ENCODE data around the gene SF1.

The SF1 gene

DNA sequence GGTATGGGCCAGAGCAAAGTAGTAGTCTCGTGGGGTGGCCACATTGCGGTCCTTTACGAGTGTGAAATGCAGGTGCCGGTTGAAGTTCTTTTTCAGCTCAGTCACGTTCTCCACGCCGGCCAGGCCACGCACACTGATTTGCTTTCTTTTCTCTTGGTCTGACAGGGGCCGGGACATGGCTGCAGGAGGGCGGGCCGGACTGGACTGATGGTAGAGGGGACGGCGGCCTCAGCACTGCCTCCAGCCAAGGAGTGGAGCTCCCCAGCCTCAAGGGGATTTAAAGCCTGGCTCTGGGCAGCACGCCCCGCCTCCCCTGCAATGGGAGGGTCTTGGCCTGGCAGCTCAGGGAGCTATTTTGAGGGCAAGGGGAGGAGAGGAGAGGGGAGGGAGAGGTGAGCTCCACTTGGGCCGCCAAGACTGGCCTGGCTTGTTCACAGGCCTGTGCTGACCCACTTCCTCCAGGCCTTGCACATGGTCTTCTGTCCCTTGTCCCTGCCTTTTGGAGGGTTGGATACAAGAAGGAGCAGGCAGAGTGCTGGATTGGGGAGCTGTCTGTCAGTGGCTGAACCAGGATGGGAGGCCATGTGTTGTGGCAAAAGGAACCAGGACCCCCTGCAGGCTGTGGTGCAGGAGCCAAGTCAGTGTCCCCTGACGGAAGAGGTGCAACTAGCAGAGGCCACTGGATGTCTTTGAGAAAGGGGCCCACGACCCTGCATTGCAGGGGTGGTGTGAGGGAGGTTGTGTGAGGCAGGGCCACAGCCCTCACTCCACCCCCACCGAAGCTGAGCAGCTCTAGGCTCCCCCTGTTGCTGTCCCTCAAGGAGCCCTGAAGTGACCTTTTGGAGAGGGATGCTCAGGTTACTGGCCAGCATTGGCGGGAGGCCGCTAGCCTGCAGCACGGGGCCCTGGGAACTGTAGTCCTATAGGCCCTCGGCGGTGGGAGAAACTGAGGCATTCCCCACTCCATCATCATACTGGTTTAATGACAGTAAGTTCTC, 18.3 kb downstream of the SF1 start, which contains the start of gene PYGM:
Gene PYGM, minus strand, starts transcription at position 253 of the 998 bp plus-strand sequence. Its CDS starts 76 bp downstream, at position 177.
- no peak for DNase-seq

DNA sequence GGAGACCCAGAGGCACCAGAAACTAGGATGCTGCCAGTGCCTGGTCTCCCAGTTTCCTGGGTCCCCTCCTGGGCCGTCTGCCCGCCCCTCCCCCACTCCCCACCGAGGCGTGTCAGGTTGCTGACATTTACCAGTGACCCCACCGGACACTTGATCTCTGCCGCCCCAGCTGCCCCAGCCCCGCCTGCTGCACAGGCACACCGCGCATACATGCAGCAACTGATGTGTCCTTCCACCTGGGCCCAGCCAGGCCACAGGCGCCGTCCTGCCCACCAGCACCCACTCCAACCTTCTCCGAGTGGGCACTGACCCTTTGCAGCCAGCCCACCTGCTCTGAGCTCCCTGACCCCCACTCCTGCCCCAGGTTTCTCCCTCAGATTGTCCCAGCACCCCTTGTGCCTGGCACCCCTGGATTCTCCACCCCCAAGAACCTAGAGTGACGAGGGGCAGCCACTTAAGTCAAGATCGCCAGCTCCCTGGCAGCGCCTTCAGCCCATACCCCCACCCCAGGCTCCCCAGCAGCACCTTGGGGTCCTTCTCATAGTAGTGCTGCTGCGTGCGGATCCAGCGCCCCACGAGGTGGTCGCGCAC, 19.1 kb downstream of the SF1 start:
- DNase-seq, result no peak

GRCh38 chr11:64758330-64759079, 19.8 kb downstream of the SF1 start:
- DNase-seq, result no peak

GRCh38 chr11:64757549-64758329, 20.6 kb downstream of the SF1 start:
- no peak for DNase-seq

- no peak for DNase-seq
These were observed 22.5 kb downstream of the SF1 start for GRCh38 chr11:64755681-64756361.

DNA sequence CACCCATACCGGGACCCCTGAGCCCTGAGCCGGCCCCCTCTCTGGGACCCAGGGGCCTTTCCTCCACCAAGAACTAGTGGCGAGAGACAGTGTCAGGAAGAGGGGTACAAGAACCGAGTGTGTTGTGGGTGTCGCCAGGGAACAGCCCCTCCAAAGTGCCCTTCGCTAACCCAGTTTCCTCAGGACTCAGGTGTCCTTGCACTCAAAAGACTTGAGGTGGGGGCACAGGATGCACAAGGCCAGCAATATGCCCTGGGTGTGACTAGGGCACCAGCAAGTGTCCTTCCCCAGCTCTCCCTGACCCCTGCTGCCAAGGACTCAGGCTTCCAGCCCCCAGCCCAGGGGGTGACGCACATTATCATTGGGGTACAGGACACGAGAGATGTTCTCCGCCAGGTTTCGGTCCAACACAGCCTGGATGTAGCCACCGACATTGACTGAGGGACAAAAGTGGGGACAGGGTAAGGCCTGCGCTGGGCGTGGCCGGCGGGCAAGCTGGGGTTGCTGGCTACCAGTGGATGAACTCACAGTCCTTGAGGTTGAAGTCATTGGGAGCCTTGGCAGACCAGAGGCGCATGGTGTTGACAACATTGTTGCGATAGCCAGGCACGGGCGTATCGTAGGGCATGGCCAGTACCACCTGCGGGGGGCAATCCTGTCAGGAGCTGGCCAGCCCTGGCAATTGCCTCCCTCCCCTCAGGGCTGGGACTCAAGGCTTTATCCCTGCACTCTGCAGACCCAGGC, 23.3 kb downstream of the SF1 start:
- no peak for DNase-seq

DNA sequence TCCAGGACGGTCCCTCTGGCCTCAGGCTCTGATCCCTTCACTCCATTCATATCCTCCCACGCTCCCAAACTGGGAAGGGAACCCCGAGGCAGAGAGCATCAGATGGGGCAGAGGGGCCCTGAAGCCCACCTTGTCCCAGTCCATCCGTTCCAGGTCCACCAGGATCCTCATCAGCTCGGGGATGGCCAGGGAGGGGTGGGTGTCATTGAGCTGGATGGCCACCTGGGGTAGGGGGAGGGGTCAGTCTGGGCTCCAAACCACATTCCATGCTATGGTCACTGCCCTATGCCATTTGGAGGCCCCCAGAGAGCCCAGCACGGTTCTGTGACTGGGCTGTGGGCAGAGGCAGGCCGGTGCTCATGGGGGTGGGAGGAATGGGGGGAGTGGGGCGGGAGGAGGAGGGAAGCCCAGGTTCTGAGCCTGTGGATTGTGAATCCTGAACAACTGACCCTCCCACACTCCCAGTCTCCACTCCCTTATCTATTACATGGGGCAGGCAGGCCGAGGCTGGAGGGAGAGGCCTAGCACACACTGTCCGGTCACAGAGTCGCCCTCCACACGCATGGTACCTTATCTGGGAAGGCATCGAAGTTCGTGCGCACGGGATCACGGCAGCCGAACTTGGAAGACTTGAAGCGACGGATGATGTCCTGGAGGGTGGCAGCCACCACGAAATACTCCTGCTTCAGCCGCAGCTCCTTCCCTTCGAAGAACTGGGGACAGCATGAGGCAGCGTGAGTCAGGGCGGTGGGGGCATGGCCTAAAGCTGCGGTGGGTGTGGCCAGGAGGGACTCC, 24.0 kb downstream of the SF1 start:
- no peak for DNase-seq

GRCh38 chr11:64753380-64754123, 24.8 kb downstream of the SF1 start:
- DNase-seq, result no peak

DNA sequence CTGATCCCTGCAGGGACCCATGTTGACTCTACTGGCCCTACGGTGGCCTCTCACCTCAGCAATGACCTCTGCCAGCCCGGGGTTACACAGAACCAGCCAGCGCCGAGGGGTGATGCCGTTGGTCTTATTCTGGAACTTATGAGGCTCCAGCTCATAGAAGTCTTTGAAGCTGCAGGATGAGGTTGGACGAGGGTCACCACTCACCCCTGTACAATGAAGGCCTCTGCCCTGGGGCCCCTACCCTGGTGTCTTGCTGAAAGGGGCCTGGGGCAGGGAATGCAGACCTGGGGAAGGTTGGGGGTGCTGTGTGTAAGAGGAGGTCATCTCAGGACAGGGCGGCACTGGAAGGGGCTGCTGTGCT, 25.3 kb downstream of the SF1 start:
- DNase-seq, result no peak

DNA sequence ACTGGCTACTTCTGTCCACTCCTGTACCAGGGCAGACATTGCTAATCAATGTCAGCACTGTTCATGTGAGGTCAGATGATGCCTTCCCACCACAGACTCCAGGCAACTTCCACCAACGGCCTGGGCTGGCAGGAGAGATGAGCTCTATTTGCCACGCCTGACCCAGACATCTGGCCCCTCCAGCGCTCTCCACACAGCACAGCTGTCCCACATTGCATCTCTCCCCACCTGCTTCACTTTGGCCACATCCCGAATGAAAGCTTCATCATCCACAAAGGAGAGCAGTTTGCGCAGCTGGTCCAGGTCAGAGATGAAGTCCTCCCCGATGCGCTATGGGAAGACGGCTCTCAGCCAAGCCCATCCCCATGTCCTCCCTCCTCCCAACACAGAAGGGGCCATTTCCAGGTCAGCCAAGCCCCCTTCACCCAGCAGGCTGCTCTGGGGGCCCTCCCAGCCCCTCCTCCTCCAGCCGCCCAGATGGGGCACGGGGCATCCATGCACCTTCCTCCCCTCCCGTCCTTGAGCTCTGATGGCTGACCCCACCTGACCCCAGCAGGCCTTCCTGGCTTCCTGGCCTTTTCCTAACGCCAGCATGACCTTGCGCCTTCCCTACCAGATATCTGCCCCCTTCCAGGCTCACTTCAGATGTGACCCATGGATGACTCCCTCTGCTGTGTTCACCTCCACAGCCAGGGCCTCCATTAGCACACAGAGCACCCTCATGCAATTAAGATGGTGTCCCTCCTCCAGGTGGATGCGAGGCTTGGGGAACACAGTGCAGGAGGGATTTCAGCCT, 26.0 kb downstream of the SF1 start:
- peak; percentile 32 for DNase-seq

DNA sequence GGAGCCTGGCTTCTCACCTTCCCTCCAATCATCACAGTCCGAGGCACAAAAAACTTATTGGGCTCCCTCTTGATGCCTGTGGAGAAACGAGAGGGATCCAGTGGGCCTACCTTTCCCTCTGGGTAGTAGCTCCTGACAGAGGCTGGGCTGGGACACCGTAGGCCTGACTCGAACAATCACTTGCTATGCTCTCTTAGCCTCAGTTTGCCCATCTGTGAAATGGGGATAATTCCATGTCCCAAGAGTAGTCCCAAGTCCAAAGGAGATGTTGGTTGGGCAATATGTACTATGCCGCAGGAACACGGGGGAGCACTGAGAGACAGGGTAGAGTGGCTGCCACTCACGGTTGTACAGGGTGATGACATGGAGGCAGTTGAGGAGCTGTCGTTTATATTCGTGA, 26.8 kb downstream of the SF1 start:
- DNase-seq, result no peak

GRCh38 chr11:64751136-64751535, 27.2 kb downstream of the SF1 start:
- no peak for DNase-seq

DNA sequence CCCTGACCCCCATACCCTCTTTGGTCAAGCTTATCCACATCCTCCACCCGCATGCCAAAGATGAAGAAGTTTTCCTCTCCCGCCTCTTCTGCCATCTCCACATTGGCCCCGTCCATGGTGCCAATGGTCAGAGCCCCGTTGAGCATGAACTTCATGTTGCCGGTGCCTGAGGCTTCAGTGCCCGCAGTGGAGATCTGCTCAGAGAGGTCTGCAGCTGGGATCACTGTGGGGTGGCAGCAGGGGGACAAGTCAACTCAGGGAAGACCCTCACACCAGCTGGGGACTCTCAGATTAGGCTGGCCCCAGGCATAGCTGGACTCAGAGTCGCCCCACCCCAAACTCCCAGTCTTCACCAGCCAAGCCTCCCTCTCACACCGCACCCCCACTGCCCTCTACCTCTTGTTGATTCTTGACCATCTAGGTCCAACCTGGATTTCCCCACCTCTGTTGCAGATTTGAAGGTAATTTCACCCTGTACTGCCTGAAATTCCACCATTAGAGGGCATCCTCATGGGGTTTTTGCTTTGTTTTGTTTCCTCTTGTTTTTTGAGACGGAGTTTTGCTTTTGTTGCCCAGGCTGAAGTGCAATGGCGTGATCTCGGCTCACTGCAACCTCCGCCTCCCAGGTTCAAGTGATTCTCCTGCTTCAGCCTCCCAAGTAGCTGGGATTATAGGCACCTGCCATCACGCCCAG, 27.8 kb downstream of the SF1 start:
- no peak for DNase-seq

GRCh38 chr11:64747961-64748665, 30.2 kb downstream of the SF1 start:
- DNase-seq, result no peak

- no peak for DNase-seq
These were observed 31.9 kb downstream of the SF1 start for GRCh38 chr11:64746486-64746885.

GRCh38 chr11:64745521-64746328, 32.6 kb downstream of the SF1 start:
- DNase-seq, result peak; percentile 43

GRCh38 chr11:64745189-64745520, 33.2 kb downstream of the SF1 start:
- DNase-seq, result peak; percentile 48

Measured in NCI-H69 (cell line).